Activated CD4-positive, alpha-beta T cell treated with anti-CD3 and anti-CD28 coated beads for 24 hours (primary cell): ENCODE measurements around the gene OOSP4B.
"Not testable (repeated sequence)": the region's sequence is repeated elsewhere in the genome, so short reads cannot be mapped to it uniquely, and the experiment has no call there.

ENCODE experiments used
- DNase-seq, 2 donors: peaks; one replicate each; pipeline ENCODE4 v3.0.0-alpha.2; 2020; ENCODE audit warnings: low read depth in 2 of 2

The OOSP4B gene

DNA sequence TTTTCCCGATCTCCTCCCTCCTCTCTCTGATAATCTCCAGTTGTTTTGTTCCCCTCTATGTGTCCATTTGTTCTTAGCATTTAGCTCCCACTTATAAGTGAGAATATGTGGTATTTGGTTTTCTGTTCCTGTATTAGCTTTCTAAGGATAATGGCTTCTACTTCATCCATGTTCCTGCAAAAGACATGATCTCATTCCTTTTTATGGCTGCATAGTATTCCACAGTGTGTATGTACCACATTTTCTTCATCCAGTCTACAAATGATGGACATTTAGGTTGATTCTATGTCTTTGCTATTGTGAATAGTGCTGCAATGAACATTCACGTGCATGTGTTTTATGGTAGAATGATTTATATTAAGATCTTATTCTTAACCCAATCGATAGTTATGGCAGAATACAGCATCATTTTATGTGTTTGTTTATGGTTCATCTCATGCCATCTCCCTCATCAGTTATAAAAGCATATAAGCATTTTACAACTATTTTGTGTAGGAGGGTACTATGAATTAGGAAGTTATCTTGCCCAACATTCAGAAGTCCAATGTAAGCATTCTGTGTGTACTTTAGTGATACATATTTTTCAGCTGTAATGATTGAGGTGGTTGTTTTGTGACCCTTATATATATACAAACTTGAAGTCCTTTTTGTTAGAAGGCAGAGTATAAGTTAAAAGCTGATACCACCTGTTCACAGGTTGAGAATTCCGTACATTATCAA lies 42.7 kb downstream of the OOSP4B start:
- no peak for DNase-seq

DNA sequence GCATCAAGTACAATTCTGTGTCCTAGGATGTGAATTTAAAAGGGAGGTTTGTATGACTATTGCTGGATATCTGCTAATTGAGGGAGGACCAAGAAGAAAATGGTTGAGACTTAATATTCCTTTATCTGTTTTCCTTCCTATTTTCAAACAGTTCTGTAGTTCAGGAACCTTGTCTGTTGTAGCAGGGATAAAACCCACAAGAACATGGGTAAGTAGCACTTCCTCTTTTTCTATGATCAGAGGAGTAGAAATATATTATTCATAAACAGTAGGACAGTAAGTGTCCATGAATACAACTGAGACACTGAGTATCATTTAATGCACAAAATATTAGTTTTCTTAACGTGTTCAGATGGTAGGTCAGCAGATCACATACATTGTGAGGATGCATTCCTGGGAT lies 47.1 kb downstream of the OOSP4B start:
- DNase-seq, result no peak

DNA sequence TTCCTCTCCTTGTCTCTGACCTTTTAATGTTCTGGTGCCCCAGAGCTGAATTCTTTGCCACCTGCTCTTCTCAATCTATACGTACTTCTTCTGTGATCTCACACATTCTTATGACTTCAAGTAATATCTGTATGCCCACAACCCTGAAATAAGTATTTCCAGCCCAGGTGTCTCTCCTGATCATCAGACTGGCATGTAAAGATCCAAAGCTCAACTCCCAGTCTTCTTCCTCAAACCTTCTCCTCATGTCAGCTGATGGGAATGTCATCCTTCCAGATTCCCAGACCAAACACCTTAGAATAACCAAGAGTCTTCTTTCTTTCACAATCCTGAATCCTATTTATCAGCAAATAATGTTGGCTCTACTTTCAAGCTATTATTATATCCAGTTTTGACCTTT lies 48.8 kb downstream of the OOSP4B start:
- no peak for DNase-seq

DNA sequence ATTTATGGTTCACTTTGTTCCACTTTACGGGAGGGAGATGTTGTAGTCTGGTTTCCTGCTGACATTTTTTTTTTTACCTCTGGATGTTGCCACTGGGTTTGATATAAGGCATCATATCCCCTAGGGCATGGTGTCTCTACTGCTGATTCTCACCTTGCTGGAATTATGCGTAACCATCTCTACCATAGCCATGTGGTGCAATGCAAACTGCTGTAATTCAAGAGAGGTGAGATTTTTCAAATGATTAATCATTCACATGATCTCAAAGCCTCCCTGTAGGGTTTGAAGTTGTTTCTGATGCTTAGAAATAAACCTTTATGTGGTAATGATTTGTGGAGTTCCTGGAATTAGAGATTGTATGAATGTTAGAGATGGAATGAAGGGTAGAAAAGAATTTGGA lies 52.5 kb downstream of the OOSP4B start:
- DNase-seq, result no peak

DNA sequence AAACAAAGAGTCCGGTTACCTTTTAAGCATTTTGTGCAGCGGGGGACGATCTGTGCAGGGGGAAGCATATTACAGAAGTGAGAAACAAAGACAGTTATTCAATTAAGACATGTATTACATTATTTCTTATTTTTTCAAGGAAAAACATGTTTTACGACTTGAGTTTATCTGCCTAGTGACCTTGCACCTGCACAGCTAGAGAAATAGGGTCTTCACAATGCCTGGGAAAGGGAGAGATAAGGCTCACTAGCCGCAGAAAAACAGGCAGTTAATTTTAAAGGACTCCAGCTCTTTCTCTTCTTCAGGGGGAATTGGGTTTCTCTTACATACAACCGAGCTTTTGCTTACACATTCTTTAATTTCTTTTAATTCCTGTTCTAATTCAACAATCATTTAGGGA lies 54.7 kb downstream of the OOSP4B start:
- not testable (repeated sequence) for DNase-seq

DNA sequence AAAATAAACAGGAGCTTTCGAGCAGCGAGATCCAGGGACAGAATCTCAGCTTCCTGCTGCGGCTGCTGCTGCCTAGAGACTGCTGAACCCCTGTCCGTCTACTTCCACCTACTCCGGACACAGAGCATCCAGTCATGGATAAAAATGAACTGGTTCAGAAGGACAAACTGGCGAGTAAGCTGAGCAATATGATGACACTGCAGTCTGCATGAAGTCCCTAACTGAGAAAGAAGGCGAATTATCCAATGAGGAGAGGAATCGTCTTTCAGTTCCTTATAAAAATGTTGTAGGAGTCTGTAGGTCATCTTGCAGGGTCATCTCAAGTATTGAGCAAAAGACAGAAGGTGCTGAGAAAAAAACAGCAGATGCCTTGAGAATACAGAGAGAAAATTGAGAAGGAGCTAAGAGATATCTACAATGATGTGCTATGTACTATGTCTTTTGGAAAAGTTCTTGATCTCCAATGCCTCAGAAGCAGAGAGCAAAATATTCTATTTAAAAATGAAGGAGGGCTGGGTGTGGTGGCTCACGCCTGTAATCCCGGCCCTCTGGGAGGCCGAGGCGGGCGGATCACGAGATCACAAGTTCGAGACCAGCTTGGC lies 60.3 kb downstream of the OOSP4B start:
- DNase-seq, result no peak

DNA sequence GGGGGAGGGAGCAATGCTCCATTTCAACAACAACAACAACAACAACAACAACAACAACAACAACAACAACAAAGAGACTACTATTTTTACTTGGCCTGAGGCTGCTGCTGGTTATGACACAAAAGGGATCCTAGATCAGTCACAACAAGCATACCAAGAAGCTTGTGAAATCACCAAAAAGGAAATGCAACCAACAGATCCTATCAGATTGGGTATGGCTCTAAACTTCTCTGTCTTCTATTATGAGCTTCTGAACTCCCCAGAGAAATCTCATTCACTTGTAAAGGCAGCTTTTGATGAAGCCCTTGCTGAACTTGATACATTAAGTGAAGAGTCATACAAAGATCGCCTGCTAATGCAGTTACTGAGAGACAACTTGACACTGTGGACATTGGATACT lies 61.0 kb downstream of the OOSP4B start:
- no peak for DNase-seq

DNA sequence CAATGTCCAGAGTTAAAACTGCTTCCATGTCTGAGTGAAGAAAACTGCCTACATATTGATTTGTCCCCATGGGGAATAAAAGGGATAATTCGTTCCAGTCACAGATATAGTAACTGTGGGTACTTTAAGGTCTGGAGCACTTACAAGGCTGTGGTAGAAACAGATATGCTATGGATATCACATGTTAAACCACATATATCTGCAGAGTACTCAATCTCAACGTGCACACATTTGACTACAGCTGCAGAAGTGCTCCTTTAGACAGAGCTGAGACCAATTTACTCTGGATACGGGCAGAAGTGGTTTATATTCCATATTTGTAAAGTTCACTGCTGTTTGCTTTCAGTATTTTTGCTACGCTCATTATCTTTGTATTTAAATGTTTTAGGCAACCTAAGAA lies 61.8 kb downstream of the OOSP4B start:
- DNase-seq, result no peak

DNA sequence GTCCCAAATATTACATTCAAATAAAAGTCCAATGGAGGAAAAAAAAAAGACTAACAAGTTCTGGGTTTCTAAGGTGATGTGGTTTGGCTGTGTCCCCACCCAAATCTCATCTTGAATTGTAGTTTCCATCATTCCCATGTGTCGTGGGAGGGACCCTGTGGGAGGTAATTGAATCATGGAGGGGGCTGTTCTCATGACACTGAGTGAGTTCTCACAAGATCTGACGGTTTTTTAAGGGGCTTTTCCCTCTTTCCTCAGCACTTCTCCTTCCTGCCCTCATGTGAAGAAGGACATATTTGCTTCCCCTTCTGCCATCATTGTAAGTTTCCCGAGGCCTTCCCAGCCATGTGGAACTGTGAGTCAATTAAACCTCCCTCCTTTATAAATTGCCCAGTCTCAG lies 63.6 kb downstream of the OOSP4B start:
- DNase-seq, result no peak
